Effector memory CD4-positive, alpha-beta T cell (primary cell): ENCODE results near the gene HIPK3.
"Not testable (repeated sequence)": the region's sequence is repeated elsewhere in the genome, so short reads cannot be mapped to it uniquely, and the experiment has no call there.

Source experiments
- DNase-seq, 3 donors: peaks; one replicate each; pipeline ENCODE4 v3.0.0-alpha.2; 2020
- H3K27ac ChIP-seq: 2 replicates; pipeline ENCODE4 v1.7.0; 2013; ENCODE audit warnings: mild to moderate bottlenecking, low read length, moderate library complexity; ENCODE audit not compliant: insufficient read depth, poor library complexity, severe bottlenecking
- H3K27me3 ChIP-seq: replicated peaks from 2 replicates; pipeline ENCODE4 v1.7.0; 2013; ENCODE audit warnings: mild to moderate bottlenecking, low read length; ENCODE audit not compliant: insufficient read depth, control insufficient read depth, poor library complexity, severe bottlenecking
- H3K36me3 ChIP-seq: 2 replicates; pipeline ENCODE4 v1.7.0; 2013; ENCODE audit warnings: mild to moderate bottlenecking, low read length, moderate library complexity; ENCODE audit not compliant: control insufficient read depth, insufficient read depth
- H3K4me1 ChIP-seq: 2 replicates; pipeline ENCODE4 v1.7.0; 2013; ENCODE audit warnings: low read length, mild to moderate bottlenecking; ENCODE audit not compliant: control insufficient read depth, insufficient read depth, poor library complexity, severe bottlenecking
- H3K4me3 ChIP-seq: 2 replicates; pipeline ENCODE4 v1.7.0; 2013; ENCODE audit warnings: low read length, low read depth, mild to moderate bottlenecking; ENCODE audit not compliant: insufficient read depth, poor library complexity, severe bottlenecking
- H3K9me3 ChIP-seq: 2 replicates; pipeline ENCODE4 v1.7.0; 2013; ENCODE audit warnings: mild to moderate bottlenecking, low read length, moderate library complexity; ENCODE audit not compliant: control insufficient read depth

HIPK3 gene

DNA sequence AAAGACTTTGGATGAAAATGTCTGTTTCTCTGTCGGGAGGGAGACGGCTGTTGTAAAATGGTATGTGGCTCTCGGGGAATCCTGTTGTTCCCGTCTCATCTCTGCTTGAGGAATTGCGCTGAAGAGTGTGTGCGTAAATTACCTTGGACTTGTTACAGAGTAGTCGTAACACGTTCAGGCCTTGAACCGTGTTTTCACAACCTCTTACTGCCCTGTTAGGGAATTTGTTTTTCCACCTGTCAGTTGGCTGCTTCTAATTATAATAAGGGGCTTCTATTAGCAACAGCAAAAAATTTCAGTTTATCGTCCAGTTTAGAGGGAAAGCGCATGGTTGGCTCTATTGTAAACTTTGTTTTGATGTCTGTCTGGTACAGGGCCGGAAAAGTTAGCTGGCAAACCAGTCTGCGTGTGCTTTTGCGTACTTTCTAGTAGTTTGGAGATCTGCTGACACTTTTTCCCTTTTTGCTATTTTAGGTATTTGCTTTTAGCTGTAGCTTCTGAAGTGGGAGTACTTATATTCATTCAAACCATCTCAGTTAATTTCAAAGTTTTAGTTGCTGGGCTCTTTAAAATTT, 1.5 kb downstream of the HIPK3 start:
- H3K4me1 ChIP-seq = peaks cover 8% of the 10 kb centered on the region
- H3K27ac ChIP-seq = peak overlapping the region; percentile 98
- DNase-seq = no peak
- H3K9me3 ChIP-seq = no peaks in the 10 kb centered on the region
- no peaks in the 10 kb centered on the region for H3K36me3 ChIP-seq
- H3K27me3 ChIP-seq = no peaks in the 10 kb centered on the region
- H3K4me3 ChIP-seq = peak overlapping the region; percentile 99

DNA sequence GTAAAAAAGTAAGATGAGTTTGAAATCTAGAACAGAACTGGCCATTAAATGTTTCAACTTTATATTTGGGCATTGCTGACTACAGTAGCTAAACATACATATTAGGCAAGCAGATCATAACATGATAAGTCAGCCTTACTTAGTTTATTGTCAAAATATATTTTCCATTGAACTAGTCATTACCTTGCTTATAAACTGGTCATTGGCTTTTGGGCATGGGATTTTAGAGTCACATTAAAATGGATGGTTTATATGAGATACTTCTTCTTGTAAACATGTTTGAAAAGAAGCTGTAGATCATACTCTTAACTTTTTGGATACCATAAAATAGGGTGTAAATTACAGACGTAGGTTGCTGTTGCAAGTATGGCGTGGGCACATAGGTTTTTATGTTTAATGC, 2.7 kb downstream of the HIPK3 start:
- no peak overlapping the region for H3K4me3 ChIP-seq
- DNase-seq = no peak
- no peaks in the 10 kb centered on the region for H3K36me3 ChIP-seq
- no peaks in the 10 kb centered on the region for H3K27me3 ChIP-seq
- H3K4me1 ChIP-seq = peaks cover 8% of the 10 kb centered on the region
- H3K9me3 ChIP-seq = no peaks in the 10 kb centered on the region
- H3K27ac ChIP-seq = no peak overlapping the region

DNA sequence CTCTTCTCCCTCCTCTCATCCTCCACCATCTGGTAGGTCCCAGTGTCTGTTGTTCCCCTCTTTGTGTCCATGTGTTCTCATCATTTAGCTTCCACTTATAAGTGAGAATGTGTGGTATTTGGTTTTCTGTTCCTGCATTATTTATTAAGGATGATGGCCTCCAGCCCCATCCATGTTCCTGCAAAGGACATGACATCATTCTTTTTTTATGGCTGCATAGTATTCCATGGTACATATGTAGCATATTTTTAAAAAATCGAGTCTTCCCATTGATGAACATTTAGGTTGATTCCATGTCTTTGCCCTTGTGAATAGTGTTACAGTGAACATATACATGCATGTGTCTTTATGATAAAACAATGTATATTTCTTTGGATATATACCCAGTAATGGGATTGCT, 4.2 kb downstream of the HIPK3 start:
- not testable (repeated sequence) for DNase-seq

DNA sequence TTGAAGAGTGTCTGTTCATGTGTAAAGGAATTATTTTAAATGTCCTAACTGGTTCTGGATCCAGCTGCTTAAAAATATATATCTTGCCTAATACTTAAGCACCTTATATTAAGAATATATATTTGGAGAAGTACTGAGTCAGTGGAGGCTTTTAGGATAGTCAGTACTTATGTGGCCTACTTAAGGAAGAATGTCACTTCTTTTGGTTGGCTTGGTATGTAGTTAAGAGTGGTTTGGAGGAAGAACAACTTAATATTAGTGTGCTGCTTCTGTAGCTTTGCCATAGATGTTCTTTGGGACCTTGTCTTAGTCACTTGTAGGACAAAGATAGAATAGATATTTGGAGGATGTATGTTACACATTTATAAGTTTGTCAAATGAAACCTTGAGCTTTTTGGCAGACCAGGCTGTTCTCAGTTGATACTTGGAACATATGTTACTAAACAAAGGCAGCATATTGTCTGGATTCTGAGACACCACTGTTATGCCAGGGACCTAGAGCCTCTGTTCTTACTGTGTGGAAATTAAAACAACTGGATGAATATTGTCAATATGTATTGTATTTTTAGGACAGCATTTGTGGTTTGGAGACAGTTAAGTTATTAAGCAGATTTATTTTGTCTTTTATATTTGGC, 4.9 kb downstream of the HIPK3 start:
- H3K9me3 ChIP-seq = no peaks in the 10 kb centered on the region
- no peaks in the 10 kb centered on the region for H3K36me3 ChIP-seq
- H3K4me3 ChIP-seq = no peak overlapping the region
- H3K27me3 ChIP-seq = no peaks in the 10 kb centered on the region
- peaks cover 3% of the 10 kb centered on the region for H3K4me1 ChIP-seq
- H3K27ac ChIP-seq = no peak overlapping the region
- DNase-seq = no peak

More for the DNA sequence above, 4.2 kb downstream of the HIPK3 start:
- H3K9me3 ChIP-seq, H3K27me3 ChIP-seq, H3K27ac ChIP-seq, H3K36me3 ChIP-seq, H3K4me1 ChIP-seq, H3K4me3 ChIP-seq: not testable (repeated sequence)

DNA sequence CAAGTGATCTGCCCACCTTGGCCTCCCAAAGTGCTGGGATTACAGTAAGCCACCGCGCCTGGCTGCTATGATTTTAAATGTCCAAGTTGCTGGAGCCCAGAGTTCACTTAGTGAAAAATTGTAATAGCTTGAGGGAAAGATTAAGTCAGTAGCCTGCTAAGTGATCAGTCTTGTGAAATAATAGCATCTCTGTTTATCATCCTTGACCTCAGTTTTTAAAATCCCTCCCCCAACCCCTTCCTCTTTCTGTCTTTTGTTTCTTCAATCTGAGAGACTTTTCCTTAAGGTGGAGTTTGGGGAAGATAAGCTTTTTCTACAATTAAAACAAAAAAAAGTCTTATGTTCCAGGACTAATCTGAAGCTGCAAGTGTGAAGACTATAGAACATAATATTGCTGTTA, 6.4 kb downstream of the HIPK3 start:
- no peaks in the 10 kb centered on the region for H3K9me3 ChIP-seq
- no peak for DNase-seq
- H3K27me3 ChIP-seq = no peaks in the 10 kb centered on the region
- H3K36me3 ChIP-seq = no peaks in the 10 kb centered on the region
- peaks cover 3% of the 10 kb centered on the region for H3K4me1 ChIP-seq
- H3K27ac ChIP-seq = no peak overlapping the region
- H3K4me3 ChIP-seq = no peak overlapping the region

DNA sequence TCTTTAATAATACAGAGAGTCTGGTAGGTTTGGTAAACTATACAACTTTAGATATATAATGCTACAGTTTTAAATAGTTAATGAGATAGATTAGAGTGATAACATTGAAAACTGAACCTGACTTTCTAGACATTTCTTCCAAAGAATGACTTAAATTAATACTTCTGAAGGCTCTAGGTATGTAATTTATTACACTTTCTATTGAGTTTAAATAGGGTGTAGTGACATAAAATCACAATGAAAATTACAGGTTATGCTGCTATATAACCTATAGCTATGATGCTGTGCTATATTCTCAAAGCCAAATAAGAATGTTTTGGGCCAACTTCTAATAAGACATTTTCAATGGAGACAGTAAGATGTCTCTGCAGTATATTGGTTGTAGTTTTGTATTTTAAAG, 7.7 kb downstream of the HIPK3 start:
- DNase-seq = no peak
- no peaks in the 10 kb centered on the region for H3K9me3 ChIP-seq
- no peaks in the 10 kb centered on the region for H3K4me1 ChIP-seq
- H3K4me3 ChIP-seq = no peak overlapping the region
- no peaks in the 10 kb centered on the region for H3K27me3 ChIP-seq
- H3K36me3 ChIP-seq = no peaks in the 10 kb centered on the region
- no peak overlapping the region for H3K27ac ChIP-seq

DNA sequence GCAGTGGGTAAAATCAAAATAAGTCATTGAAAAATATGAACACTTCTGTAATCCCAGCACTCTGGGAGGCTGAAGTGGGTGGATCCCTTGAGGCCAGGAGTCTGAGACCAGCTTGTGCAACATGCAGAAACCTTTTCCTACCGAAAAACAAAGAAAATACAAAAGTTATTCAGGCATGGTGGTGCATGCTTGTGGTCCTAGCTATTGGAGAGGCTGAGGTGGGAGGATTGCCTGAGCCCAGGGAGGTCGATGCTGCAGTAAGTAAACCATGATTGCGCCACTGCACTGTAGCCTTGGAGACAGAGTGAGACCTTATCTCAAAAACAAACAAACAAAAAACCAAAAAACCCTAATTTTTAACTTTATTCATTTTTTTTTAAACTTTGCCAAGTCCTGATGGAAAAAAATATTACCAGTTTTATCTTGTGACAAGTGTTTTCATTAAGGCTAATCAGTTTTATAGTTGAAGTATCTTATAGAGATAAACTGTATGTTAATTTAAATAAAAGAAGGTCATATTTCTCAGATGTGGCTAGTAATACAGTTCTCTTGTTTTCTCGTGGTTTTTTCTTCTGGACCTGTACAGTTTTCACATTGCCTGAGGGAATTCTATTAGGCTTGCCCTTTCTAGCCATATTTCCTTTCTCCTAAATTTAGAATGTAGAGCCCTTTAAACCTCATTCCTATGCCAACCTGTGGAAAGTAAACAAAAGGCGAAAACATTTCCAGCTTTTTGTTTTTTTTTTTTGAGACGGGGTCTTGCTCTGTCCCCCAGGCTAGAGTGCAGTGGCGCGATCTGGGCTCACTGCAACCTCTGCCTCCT, 9.4 kb downstream of the HIPK3 start:
- Histone ChIP-seq H3K4me1 (no peaks in the 10 kb centered on the region), H3K9me3 (no peaks in the 10 kb centered on the region), H3K36me3 (no peaks in the 10 kb centered on the region), H3K27ac (no peak overlapping the region), H3K27me3 (no peaks in the 10 kb centered on the region), H3K4me3 (no peak overlapping the region)
- no peak for DNase-seq

DNA sequence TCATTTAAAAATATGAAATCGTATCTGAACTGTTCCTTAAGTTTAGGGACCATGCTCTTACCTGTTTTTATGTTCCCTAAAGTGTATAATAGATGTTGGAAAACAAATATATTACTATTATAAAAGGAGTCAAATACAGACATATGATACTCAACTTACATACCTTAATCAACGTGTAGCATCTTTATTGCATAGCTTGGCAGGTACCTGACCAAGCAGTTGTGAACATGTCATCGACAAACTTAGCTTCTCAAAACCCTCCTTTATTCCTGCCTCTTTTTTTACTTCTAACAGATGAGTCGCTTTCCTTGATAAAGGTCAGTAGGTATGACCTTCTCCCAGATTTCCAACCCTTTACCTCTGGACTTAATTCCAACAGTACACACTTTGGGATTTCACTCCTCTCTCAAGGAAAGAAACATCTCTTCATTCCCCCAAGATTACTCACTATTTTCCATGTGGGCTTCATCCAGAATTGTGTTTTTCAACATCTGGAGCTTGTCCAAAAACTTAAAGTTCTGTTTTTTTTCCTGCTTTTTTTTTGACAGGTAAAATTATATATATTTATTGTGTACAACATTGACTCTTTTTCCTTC, 11.9 kb downstream of the HIPK3 start:
- no peaks in the 10 kb centered on the region for H3K36me3 ChIP-seq
- H3K27ac ChIP-seq = no peak overlapping the region
- no peak for DNase-seq
- H3K9me3 ChIP-seq = no peaks in the 10 kb centered on the region
- no peaks in the 10 kb centered on the region for H3K27me3 ChIP-seq
- no peak overlapping the region for H3K4me3 ChIP-seq
- H3K4me1 ChIP-seq = no peaks in the 10 kb centered on the region

DNA sequence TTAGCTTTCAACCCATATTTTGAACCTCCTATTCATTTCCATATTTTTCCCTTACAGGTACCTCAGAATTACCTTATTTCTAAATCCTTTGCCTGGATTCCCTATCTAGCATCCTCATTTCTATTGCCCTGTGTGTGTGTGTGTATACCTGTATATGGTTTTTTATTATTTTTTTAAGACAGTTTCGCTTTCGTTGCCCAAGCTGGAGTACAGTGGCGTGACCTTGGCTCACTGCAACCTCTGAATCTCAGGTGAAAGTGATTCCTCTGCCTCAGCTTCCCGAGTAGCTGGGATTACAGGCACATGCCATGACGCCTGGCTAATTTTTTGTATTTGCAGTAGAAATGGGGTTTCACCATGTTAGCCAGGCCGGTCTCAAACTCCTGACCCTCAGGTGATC, 12.6 kb downstream of the HIPK3 start:
- H3K27me3 ChIP-seq = no peaks in the 10 kb centered on the region
- H3K27ac ChIP-seq = no peak overlapping the region
- no peaks in the 10 kb centered on the region for H3K4me1 ChIP-seq
- no peak overlapping the region for H3K4me3 ChIP-seq
- no peaks in the 10 kb centered on the region for H3K9me3 ChIP-seq
- H3K36me3 ChIP-seq = no peaks in the 10 kb centered on the region
- DNase-seq = no peak

DNA sequence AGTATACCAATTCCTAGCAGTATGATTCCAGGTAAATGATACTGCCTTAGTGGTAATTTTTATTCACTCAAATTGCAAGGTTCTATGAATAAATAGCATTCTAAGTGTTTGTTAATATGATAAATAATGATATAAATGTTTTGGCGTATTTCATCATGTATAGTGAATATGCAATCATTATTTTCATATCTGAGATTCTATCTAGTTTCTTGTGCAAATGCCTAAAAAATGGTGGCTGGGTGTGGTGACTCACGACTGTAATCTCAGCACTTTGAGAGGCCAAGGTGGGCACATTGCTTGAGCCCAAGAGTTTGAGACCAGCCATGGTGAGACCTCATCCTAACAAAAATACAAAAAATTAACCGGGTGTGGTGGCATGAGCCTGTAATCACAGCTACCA, 13.9 kb downstream of the HIPK3 start:
- Histone ChIP-seq H3K9me3 (no peaks in the 10 kb centered on the region), H3K36me3 (no peaks in the 10 kb centered on the region), H3K4me3 (no peak overlapping the region), H3K4me1 (no peaks in the 10 kb centered on the region), H3K27ac (no peak overlapping the region), H3K27me3 (no peaks in the 10 kb centered on the region)
- no peak for DNase-seq
